ENCODE measurements around the gene NAV3.

NAV3 gene

GRCh38 chr12:78149459-78149858 is 318.8 kb downstream of the NAV3 start:
- DNase-seq (ENCODE audit: low read depth in 1 of 2, low spot score in 1 of 2), result no peak
- H3K27ac ChIP-seq (replicated peaks), result no peak overlapping the region
- H3K4me3 ChIP-seq (replicated peaks; ENCODE audit: insufficient read depth, low read length), result no peak overlapping the region
- no peaks in the 10 kb centered on the region for H3K27me3 ChIP-seq (ENCODE audit: insufficient read depth, poor library complexity, severe bottlenecking)
- no peak for TF ChIP-seq CTCF (IDR thresholded peaks at IDR 0.05; ENCODE audit: insufficient read depth, low read length)

GRCh38 chr12:78155546-78155945 is 324.9 kb downstream of the NAV3 start:
- H3K27me3 ChIP-seq (ENCODE audit: insufficient read depth, poor library complexity, severe bottlenecking), result peaks cover 10% of the 10 kb centered on the region
- DNase-seq (ENCODE audit: low read depth in 1 of 2, low spot score in 1 of 2), result no peak
- no peak overlapping the region for H3K4me3 ChIP-seq (replicated peaks; ENCODE audit: insufficient read depth, low read length)
- no peak overlapping the region for H3K27ac ChIP-seq (replicated peaks)
- TF ChIP-seq POLR2AphosphoS5 (IDR thresholded peaks at IDR 0.05; ENCODE audit: low read depth), result no peak
- TF ChIP-seq GABPA (IDR thresholded peaks at IDR 0.05; ENCODE audit: low read depth), result no peak
- no peak for TF ChIP-seq REST (IDR thresholded peaks at IDR 0.05; ENCODE audit: insufficient replicate concordance, low read depth)
- no peak for TF ChIP-seq SPI1 (IDR thresholded peaks at IDR 0.05; ENCODE audit: borderline replicate concordance, low read depth)
- TF ChIP-seq CTCF (IDR thresholded peaks at IDR 0.05; ENCODE audit: insufficient read depth, low read length), result no peak

- no peak overlapping the region for H3K4me3 ChIP-seq (replicated peaks; ENCODE audit: insufficient read depth, low read length)
- H3K27me3 ChIP-seq (ENCODE audit: insufficient read depth, poor library complexity, severe bottlenecking), result peaks cover 10% of the 10 kb centered on the region
- DNase-seq (ENCODE audit: low read depth in 1 of 2, low spot score in 1 of 2), result no peak
- no peak overlapping the region for H3K27ac ChIP-seq (replicated peaks)
- TF ChIP-seq CTCF (IDR thresholded peaks at IDR 0.05; ENCODE audit: insufficient read depth, low read length) (no peak), REST (IDR thresholded peaks at IDR 0.05; ENCODE audit: insufficient replicate concordance, low read depth) (no peak), SPI1 (IDR thresholded peaks at IDR 0.05; ENCODE audit: borderline replicate concordance, low read depth) (no peak)
These were observed 326.1 kb downstream of the NAV3 start for GRCh38 chr12:78156751-78157150.

GRCh38 chr12:78157199-78157598 is 326.5 kb downstream of the NAV3 start:
- H3K4me3 ChIP-seq (replicated peaks; ENCODE audit: insufficient read depth, low read length), result no peak overlapping the region
- no peak overlapping the region for H3K27ac ChIP-seq (replicated peaks)
- H3K27me3 ChIP-seq (ENCODE audit: insufficient read depth, poor library complexity, severe bottlenecking), result peaks cover 10% of the 10 kb centered on the region
- DNase-seq (ENCODE audit: low read depth in 1 of 2, low spot score in 1 of 2), result no peak
- TF ChIP-seq REST (IDR thresholded peaks at IDR 0.05; ENCODE audit: insufficient replicate concordance, low read depth) (no peak), CTCF (IDR thresholded peaks at IDR 0.05; ENCODE audit: insufficient read depth, low read length) (no peak), GABPA (IDR thresholded peaks at IDR 0.05; ENCODE audit: low read depth) (no peak), POLR2AphosphoS5 (IDR thresholded peaks at IDR 0.05; ENCODE audit: low read depth) (no peak), SPI1 (IDR thresholded peaks at IDR 0.05; ENCODE audit: borderline replicate concordance, low read depth) (no peak)

Measured in HL-60 (cell line).